Measurements from ENCODE around the gene MLLT6.

DNA sequence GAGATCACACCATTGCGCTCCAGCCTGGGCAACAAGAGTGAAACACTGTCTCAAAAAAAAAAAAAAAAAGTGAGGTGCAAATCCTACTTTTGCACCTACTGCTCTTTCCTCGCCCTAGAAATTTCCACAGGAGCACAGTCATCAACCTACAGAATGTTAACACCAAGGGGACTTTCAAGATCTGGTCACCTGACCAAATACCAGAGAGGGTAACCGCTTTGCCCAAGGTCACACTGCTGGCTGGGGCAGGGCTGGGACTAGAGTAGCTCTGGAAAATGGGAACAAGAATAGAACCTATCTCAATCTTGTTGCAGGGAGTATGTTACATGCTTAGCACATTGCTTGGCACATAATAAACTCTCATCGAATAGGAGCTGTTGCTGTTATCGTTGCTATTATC is 6.3 kb upstream of the MLLT6 start:
- TF ChIP-seq POLR2A (IDR thresholded peaks at IDR 0.05; ENCODE audit: low read length) (no peak), RCOR1 (IDR thresholded peaks at IDR 0.05; ENCODE audit: low read depth, low read length) (no peak), CEBPB (IDR thresholded peaks at IDR 0.05) (no peak), NR3C1 (IDR thresholded peaks at IDR 0.05) (no peak), MYC (IDR thresholded peaks at IDR 0.05; ENCODE audit: borderline replicate concordance, low read length) (no peak), EP300 (IDR thresholded peaks at IDR 0.05) (no peak), NFE2L2 (conservative IDR thresholded peaks at IDR 0.05; ENCODE audit: low read length) (no peak), CHD4 (IDR thresholded peaks at IDR 0.05; ENCODE audit: borderline replicate concordance) (no peak)
- TF ChIP-seq, protein P1, sequence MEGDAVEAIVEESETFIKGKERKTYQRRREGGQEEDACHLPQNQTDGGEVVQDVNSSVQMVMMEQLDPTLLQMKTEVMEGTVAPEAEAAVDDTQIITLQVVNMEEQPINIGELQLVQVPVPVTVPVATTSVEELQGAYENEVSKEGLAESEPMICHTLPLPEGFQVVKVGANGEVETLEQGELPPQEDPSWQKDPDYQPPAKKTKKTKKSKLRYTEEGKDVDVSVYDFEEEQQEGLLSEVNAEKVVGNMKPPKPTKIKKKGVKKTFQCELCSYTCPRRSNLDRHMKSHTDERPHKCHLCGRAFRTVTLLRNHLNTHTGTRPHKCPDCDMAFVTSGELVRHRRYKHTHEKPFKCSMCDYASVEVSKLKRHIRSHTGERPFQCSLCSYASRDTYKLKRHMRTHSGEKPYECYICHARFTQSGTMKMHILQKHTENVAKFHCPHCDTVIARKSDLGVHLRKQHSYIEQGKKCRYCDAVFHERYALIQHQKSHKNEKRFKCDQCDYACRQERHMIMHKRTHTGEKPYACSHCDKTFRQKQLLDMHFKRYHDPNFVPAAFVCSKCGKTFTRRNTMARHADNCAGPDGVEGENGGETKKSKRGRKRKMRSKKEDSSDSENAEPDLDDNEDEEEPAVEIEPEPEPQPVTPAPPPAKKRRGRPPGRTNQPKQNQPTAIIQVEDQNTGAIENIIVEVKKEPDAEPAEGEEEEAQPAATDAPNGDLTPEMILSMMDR (IDR thresholded peaks at IDR 0.05) = no peak
- TF ChIP-seq, protein P2, sequence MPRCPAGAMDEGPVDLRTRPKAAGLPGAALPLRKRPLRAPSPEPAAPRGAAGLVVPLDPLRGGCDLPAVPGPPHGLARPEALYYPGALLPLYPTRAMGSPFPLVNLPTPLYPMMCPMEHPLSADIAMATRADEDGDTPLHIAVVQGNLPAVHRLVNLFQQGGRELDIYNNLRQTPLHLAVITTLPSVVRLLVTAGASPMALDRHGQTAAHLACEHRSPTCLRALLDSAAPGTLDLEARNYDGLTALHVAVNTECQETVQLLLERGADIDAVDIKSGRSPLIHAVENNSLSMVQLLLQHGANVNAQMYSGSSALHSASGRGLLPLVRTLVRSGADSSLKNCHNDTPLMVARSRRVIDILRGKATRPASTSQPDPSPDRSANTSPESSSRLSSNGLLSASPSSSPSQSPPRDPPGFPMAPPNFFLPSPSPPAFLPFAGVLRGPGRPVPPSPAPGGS (IDR thresholded peaks at IDR 0.05) = no peak

Measured in A549 (cell line).